HepG2 (cell line): ENCODE measurements around the gene FAM156A. TPM values are rescaled to one million over a fixed set of nuclear protein-coding genes. Genes with fewer than 3 reads are reported as not detected.
"Not testable (repeated sequence)": the region's sequence is repeated elsewhere in the genome, so short reads cannot be mapped to it uniquely, and the experiment has no call there.

ENCODE experiments used
- ATAC-seq: fragments of 200-7000 bp; cut with Tn5 transposase; 3 replicates; pipeline ENCODE4 v1.9.1; 2020; ENCODE audit warnings: mild to moderate bottlenecking, moderate library complexity
- BruUV-seq: library from RNA; stranded (reverse); fragments of 400-500 nt; replicated peaks from 2 replicates; lab custom pipeline; 2021; lab: Mats Ljungman, UMichigan
- CTCF ChIA-PET: fragments of 300-600 bp; formaldehyde crosslinking; extraction: SDS; loops from one replicate; lab custom pipeline; 2021; ENCODE audit warnings: low total read pairs, inconsistent platforms, low intra/inter-chr PET ratio; lab: Yijun Ruan, JAX
- POLR2A ChIA-PET: fragments of 350-600 bp; sonication (Branson Sonifier 250); formaldehyde crosslinking; loops from one replicate; lab custom pipeline; 2020; ENCODE audit warnings: antibody characterized with exemption, inconsistent platforms; lab: Yijun Ruan, JAX
- DNase-seq: peaks from one replicate; pipeline ENCODE4 v3.0.0-alpha.2; 2015; ENCODE audit warnings: low spot score
- FAIRE-seq: peaks from 3 replicates; lab custom pipeline; 2011; peaks lifted over from hg19 to GRCh38; lab: Jason Lieb, UNC
- H2AFZ ChIP-seq: one replicate; pipeline ENCODE4 v1.6.1; 2011; ENCODE audit warnings: low read length, inconsistent platforms
- H3K27ac ChIP-seq: fragments of 300-600 bp; 3 replicates; pipeline ENCODE4 v1.8.0; 2011; ENCODE audit warnings: mixed run types, mild to moderate bottlenecking, mixed read lengths, low read length, inconsistent platforms; ENCODE audit not compliant: insufficient read depth; ENCODE audit errors: extremely low read length
- H3K27me3 ChIP-seq, 2 experiments: fragments of 200-600 bp in 1 of 2; 2 replicates in 1 of 2; 3 replicates in 1 of 2; pipeline versions ENCODE4 v1.6.0 to v1.8.0; 2011; ENCODE audit warnings: low read length in 2 of 2, mild to moderate bottlenecking in 2 of 2, moderate library complexity in 2 of 2, inconsistent platforms in 1 of 2; ENCODE audit not compliant: insufficient read depth in 2 of 2, control insufficient read depth in 1 of 2
- H3K36me3 ChIP-seq, 2 experiments: fragments of 200-600 bp in 1 of 2; replicated peaks in 1 of 2; 2 replicates in 1 of 2; 3 replicates in 1 of 2; pipeline versions ENCODE4 v1.5.1 to v1.8.0; 2011; ENCODE audit warnings: low read length in 2 of 2, inconsistent platforms in 1 of 2; ENCODE audit not compliant: insufficient read depth in 2 of 2, control insufficient read depth in 1 of 2
- H3K4me1 ChIP-seq: 2 replicates; pipeline ENCODE4 v1.5.1; 2012; ENCODE audit warnings: low read length, inconsistent platforms; ENCODE audit not compliant: insufficient read depth
- H3K4me2 ChIP-seq: 2 replicates; pipeline ENCODE4 v1.6.0; 2011; ENCODE audit warnings: low read depth, low read length, inconsistent platforms
- H3K4me3 ChIP-seq, 3 experiments: fragments of 200-600 bp in 1 of 3; sonication (generic), shearing (Covaris generic) in 1 of 3; replicated peaks in 1 of 3; 2 replicates each; pipeline ENCODE4 v1.5.1; 2011 to 2016; ENCODE audit warnings: low read length in 3 of 3, inconsistent platforms in 2 of 3, low read depth in 2 of 3, mild to moderate bottlenecking in 2 of 3, control low read depth in 1 of 3, mixed read lengths in 1 of 3; ENCODE audit not compliant: insufficient read depth in 1 of 3
- H3K79me2 ChIP-seq: one replicate; pipeline ENCODE4 v1.6.1; 2011; ENCODE audit warnings: low read length, inconsistent platforms; ENCODE audit not compliant: insufficient read depth
- H3K9ac ChIP-seq: 2 replicates; pipeline ENCODE4 v1.6.0; 2011; ENCODE audit warnings: mild to moderate bottlenecking, low read depth, low read length, inconsistent platforms; ENCODE audit not compliant: insufficient read depth
- H3K9me3 ChIP-seq: 2 replicates; pipeline ENCODE4 v1.5.1; 2012; ENCODE audit warnings: mild to moderate bottlenecking, low read length
- H4K20me1 ChIP-seq: 2 replicates; pipeline ENCODE4 v1.6.0; 2011; ENCODE audit warnings: inconsistent platforms, mild to moderate bottlenecking, low read length, moderate library complexity; ENCODE audit not compliant: insufficient read depth
- RBFOX2 ChIP-seq: fragments of 200-400 bp; formaldehyde crosslinking; IDR thresholded peaks from 2 replicates; pipeline ENCODE4 v1.6.1; 2017; ENCODE audit warnings: low read depth, mild to moderate bottlenecking, low read length
- ZNF768 ChIP-seq: sonication (generic); formaldehyde crosslinking; IDR thresholded peaks from 2 replicates; pipeline ENCODE4 v1.4.0; 2020; ENCODE audit warnings: missing genetic modification reagents
- ZSCAN21 ChIP-seq: sonication (generic); formaldehyde crosslinking; IDR thresholded peaks from 2 replicates; pipeline ENCODE4 v1.8.0; 2022; ENCODE audit warnings: mild to moderate bottlenecking, missing genetic modification reagents, moderate library complexity, borderline replicate concordance
- WGBS: methylation state at CpG from one replicate; pipeline ENCODE4 v1.1.6; 2017; ENCODE audit warnings: low lambda C conversion rate; 5-methylcytosine and 5-hydroxymethylcytosine counted together
- in situ Hi-C: cut with HindIII; loops from 2 replicates; pipeline ENCODE4 v1.10.0; 2017; ENCODE audit warnings: low pct_unique_long_range_greater_than_20kb; ENCODE audit not compliant: extremely low pct_ligation_motif_present
- intact Hi-C: fragments of 100-400 bp; cut with micrococcal nuclease; formaldehyde crosslinking; loops from one replicate; pipeline ENCODE4 v1.10.0; 2022; ENCODE audit not compliant: unreplicated experiment
- polyA plus RNA-seq, 8 experiments: library from polyadenylated mRNA; depleted of rRNA in 3 of 8; stranded (reverse) in 7 of 8; unstranded in 1 of 8; fragments of >200 nt; fragmentation: Illumina TruSeq in 4 of 8; extraction: Trizol in 4 of 8; gene quantifications; 2 replicates each; pipeline versions ENCODE4 v1.2.1 to v1.2.3, GENCODE V29; 2011 to 2016; ENCODE audit warnings: low read depth in 4 of 8, missing spikeins in 1 of 8, mixed read lengths in 1 of 8; ENCODE audit not compliant: insufficient read depth in 1 of 8
- total RNA-seq, 5 experiments: library from RNA; depleted of rRNA; stranded (reverse); fragments of >200 nt; fragmentation: Illumina TruSeq; extraction: Trizol; gene quantifications; 2 replicates each; pipeline ENCODE4 v1.2.3, GENCODE V29; 2016; ENCODE audit warnings: low read depth in 1 of 5

Gene FAM156A
- total and polyA plus RNA-seq, 2 of the 13 experiments (the other 11 are each of a cell fraction or from before 2014, with no cell fraction given), result 15.4 to 53.8 TPM

DNA sequence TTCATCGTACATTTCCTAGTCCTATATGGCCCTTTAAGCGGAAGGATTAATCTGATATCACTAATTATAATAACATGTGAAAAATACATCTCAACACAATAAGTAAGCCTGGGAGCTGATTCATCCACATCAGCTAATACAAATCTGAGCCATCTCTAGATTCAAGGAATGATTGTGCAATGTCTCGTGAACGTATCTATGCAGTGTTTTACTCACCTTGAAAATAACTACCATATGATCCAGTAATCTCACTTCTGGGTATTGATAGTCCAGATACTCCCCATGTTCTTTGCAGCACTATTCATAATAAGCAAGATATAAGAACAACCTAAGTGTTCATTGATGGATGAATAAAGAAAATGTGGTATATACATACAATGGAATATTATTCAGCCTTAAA, 17.6 kb downstream of the FAM156A start:
- CTCF ChIA-PET, H3K79me2 ChIP-seq, ATAC-seq, POLR2A ChIA-PET, H3K27ac ChIP-seq, H3K36me3 ChIP-seq, H3K9me3 ChIP-seq, H3K27me3 ChIP-seq, H3K4me1 ChIP-seq, in situ Hi-C loops, BruUV-seq, intact Hi-C loops, H3K4me3 ChIP-seq, DNase-seq, H2AFZ ChIP-seq, H3K4me2 ChIP-seq, H4K20me1 ChIP-seq, FAIRE-seq, H3K9ac ChIP-seq: not testable (repeated sequence)
- no CpG with 5 or more reads among the region's 4 CpGs for WGBS

DNA sequence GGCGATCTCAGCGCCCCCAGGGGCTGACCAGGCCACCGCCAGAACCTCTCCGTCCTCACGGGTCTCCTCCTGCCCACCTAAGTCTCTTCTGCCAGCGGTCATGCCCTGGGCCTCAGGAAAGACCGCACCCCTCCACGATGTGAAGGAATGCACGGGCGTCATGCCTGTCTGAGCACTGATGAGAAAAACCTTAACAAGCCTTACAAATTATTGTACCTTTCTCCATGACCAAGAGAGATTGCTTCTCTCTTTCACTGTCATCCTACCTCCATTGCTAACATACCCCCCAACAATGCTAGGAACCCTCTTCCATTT, 22.9 kb downstream of the FAM156A start:
- WGBS, result no CpG with 5 or more reads among the region's 10 CpGs
- CTCF ChIA-PET, DNase-seq, H3K36me3 ChIP-seq, intact Hi-C loops, H3K27me3 ChIP-seq, H3K9me3 ChIP-seq, H3K79me2 ChIP-seq, FAIRE-seq, H4K20me1 ChIP-seq, in situ Hi-C loops, H2AFZ ChIP-seq: not testable (repeated sequence)
- Histone ChIP-seq H3K9ac (peak overlapping the region; percentile 83), H3K4me2 (peak overlapping the region; percentile 74), H3K27ac (peak overlapping the region; percentile 80), H3K4me1 (peaks cover 13% of the 10 kb centered on the region), H3K4me3 (peak overlapping the region; percentile 70 to 79 (median 71))
- BruUV-seq, result TSS peak; percentile 94
- POLR2A ChIA-PET, result interaction anchor here (1.0 kb wide), 1 partner anchor 60 kb away, joined by 7 read pairs; no protein-coding TSS in a partner anchor
- TF ChIP-seq ZSCAN21 (CRISPR knock-in tag), result 0 out of 2 replicates have a peak, but pooled peaks have one; percentile 53
- 0 out of 2 replicates have a peak, but pooled peaks have one; percentile 1 for TF ChIP-seq ZNF768 (CRISPR knock-in tag)
- peak; percentile 22 for TF ChIP-seq RBFOX2
- peak; percentile 23 for ATAC-seq
